ENCODE measurements around the gene INSIG2.

Gene INSIG2

GRCh38 chr2:118088051-118089024 lies at the start of gene INSIG2:
INSIG2 (plus strand) TSS chr2:118088471; CDS start chr2:118096557, 8,086 bp downstream.
- DNase-seq: peak; percentile 92

GRCh38 chr2:118040891-118041290 lies 47.4 kb upstream of the INSIG2 start:
- no peak for DNase-seq

- DNase-seq: no peak
Observed at GRCh38 chr2:118044103-118044716, 44.1 kb upstream of the INSIG2 start.

- DNase-seq: no peak
Observed at GRCh38 chr2:118044854-118045253, 43.4 kb upstream of the INSIG2 start.

GRCh38 chr2:118045286-118045685 lies 43.0 kb upstream of the INSIG2 start:
- DNase-seq: no peak

- DNase-seq: peak; percentile 30
Observed at GRCh38 chr2:118046634-118047210, 41.5 kb upstream of the INSIG2 start.

- DNase-seq: no peak
Observed at GRCh38 chr2:118047380-118047826, 40.9 kb upstream of the INSIG2 start.

GRCh38 chr2:118048401-118048800 lies 39.9 kb upstream of the INSIG2 start:
- no peak for DNase-seq

GRCh38 chr2:118049140-118049815 lies 39.0 kb upstream of the INSIG2 start:
- no peak for DNase-seq

- no peak for DNase-seq
Observed at GRCh38 chr2:118049816-118050140, 38.5 kb upstream of the INSIG2 start.

- DNase-seq: no peak
Observed at GRCh38 chr2:118050386-118050785, 37.9 kb upstream of the INSIG2 start.

GRCh38 chr2:118050974-118051373 lies 37.3 kb upstream of the INSIG2 start:
- DNase-seq: no peak

- DNase-seq: no peak
Observed at GRCh38 chr2:118051826-118052358, 36.4 kb upstream of the INSIG2 start.

GRCh38 chr2:118052474-118052873 lies 35.8 kb upstream of the INSIG2 start:
- no peak for DNase-seq

GRCh38 chr2:118053681-118054080 lies 34.6 kb upstream of the INSIG2 start:
- DNase-seq: no peak

GRCh38 chr2:118054213-118055008 lies 33.9 kb upstream of the INSIG2 start:
- no peak for DNase-seq

GRCh38 chr2:118055512-118056164 lies 32.6 kb upstream of the INSIG2 start:
- DNase-seq: no peak

GRCh38 chr2:118056165-118056534 lies 32.1 kb upstream of the INSIG2 start:
- DNase-seq: no peak

- DNase-seq: no peak
Observed at GRCh38 chr2:118056801-118057200, 31.5 kb upstream of the INSIG2 start.

- DNase-seq: no peak
Observed at GRCh38 chr2:118058951-118059350, 29.3 kb upstream of the INSIG2 start.

- no peak for DNase-seq
Observed at GRCh38 chr2:118059919-118060478, 28.3 kb upstream of the INSIG2 start.
